Measurements from ENCODE around the gene ZBTB8OS. TPM values are rescaled to one million over a fixed set of nuclear protein-coding genes. Genes with fewer than 3 reads are reported as not detected.
"Not testable (repeated sequence)": the region's sequence is repeated elsewhere in the genome, so short reads cannot be mapped to it uniquely, and the experiment has no call there.

ZBTB8OS gene
- total RNA-seq, 4 donors from 2014 or later, result 12.5 to 36.7 (median 23.3) TPM

GRCh38 chr1:32647308-32648134 lies 2.8 kb downstream of the ZBTB8OS start:
- no peak for ATAC-seq (ENCODE audit: low FRiP score)
- TF ChIP-seq, protein P1, sequence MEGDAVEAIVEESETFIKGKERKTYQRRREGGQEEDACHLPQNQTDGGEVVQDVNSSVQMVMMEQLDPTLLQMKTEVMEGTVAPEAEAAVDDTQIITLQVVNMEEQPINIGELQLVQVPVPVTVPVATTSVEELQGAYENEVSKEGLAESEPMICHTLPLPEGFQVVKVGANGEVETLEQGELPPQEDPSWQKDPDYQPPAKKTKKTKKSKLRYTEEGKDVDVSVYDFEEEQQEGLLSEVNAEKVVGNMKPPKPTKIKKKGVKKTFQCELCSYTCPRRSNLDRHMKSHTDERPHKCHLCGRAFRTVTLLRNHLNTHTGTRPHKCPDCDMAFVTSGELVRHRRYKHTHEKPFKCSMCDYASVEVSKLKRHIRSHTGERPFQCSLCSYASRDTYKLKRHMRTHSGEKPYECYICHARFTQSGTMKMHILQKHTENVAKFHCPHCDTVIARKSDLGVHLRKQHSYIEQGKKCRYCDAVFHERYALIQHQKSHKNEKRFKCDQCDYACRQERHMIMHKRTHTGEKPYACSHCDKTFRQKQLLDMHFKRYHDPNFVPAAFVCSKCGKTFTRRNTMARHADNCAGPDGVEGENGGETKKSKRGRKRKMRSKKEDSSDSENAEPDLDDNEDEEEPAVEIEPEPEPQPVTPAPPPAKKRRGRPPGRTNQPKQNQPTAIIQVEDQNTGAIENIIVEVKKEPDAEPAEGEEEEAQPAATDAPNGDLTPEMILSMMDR (IDR thresholded peaks at IDR 0.05), result no peak
- no peak for DNase-seq (ENCODE audit: low spot score)

GRCh38 chr1:32644426-32644825 lies 5.9 kb downstream of the ZBTB8OS start:
- ATAC-seq (ENCODE audit: low FRiP score) (no peak), DNase-seq (ENCODE audit: low spot score) (no peak)
- TF ChIP-seq, protein P1 (IDR thresholded peaks at IDR 0.05), result no peak

DNA sequence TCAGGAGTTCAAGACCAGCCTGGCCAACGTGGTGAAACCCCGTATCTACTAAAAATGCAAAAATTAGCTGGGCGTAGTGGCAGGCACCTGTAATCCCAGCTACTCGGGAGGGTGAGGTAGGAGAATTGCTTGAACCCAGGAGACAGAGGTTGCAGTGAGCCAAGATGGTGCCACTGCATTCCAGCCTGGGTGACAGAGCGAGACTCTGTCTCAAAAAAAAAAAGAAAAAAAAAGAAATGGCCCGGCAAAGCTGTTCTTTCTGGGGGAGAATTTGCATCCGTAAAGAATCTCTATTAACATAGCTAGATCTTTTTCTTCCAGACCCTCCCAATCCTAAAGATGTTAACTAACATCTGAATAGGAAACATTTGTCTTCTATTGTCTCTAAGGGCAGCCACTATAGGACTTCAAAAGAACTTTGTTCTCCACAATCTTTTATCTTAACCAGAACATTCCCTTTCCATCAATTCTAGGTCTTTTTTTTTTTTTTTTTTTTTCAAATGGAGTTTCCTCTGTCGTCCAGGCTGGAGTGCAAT lies 8.0 kb downstream of the ZBTB8OS start:
- ATAC-seq (ENCODE audit: low FRiP score), result not testable (repeated sequence)

DNA sequence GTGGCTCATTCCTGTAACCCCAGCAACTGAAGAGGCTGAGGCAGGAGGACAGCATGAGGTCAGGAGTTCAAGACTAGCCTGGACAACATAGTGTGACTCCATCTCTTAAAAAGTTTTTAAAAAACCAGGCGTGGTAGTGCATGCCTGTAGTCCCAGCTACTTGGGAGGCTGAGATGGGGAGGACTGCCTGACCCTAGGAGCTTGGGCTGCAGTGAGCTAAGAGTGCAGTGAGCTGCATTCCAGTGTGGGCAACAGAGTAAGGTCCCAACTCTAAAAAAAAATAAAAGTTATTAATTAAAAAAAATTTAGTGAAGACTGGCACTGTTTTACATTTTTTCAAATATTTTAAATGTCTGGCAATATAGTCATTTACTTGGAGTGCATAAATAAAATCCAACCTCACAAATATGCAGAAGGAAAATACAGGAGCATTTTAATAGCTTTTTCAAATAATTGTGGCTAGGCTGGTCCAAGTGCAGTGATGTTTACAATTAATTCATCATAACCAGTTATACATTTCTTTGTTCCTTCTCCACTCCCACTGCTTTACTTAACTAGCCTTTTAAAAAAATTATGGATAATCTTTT lies 10.8 kb downstream of the ZBTB8OS start:
- no peak for ATAC-seq (ENCODE audit: low FRiP score)
- TF ChIP-seq, protein P1 (IDR thresholded peaks at IDR 0.05), result no peak
- DNase-seq (ENCODE audit: low spot score), result no peak

More for the DNA sequence above, 8.0 kb downstream of the ZBTB8OS start:
- not testable (repeated sequence) for DNase-seq (ENCODE audit: low spot score)

GRCh38 chr1:32636914-32637645 lies 13.3 kb downstream of the ZBTB8OS start:
- DNase-seq (ENCODE audit: low spot score) (no peak), ATAC-seq (ENCODE audit: low FRiP score) (no peak)
- TF ChIP-seq, protein P1 (IDR thresholded peaks at IDR 0.05), result no peak

DNA sequence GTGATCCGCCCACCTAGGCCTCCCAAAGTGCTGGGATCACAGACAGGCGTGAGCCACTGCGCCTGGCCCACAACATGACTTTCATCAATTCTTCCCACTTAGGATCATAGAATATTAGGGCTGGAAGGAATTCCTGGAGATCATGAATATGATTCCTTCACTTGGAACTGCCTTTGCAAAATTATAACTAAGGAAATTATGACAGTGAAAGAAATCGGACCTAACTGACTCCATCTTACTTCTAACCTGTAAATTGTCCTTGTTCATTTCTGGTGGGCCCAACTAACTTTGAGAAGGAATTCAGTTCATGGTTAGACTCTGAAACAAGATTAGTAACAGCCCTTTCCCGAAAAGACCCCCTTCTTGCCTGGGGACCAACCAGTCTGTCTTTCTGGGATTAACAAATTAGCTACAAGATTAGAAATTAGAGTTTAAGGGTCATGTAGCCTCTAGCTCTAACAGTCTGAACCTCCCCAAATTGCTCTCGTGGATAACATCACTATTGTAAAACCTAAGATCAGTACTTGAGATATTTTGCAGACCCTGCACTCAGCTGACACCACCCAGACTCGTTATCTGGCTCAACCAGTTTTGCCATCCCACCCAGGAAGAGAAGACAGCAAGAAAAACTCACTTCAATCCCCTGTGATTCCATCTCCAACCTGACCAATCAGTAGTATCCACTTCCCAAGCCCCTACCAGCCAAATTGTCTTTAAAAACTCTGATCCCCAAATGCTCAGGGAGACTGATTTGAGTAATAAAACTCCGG lies 14.7 kb downstream of the ZBTB8OS start:
- TF ChIP-seq, protein P1 (IDR thresholded peaks at IDR 0.05), result no peak

More for the DNA sequence above, 14.7 kb downstream of the ZBTB8OS start:
- ATAC-seq (ENCODE audit: low FRiP score), result no peak
- no peak for DNase-seq (ENCODE audit: low spot score)

All from omental fat pad (tissue), 4 donors.